ENCODE measurements around the gene SH3PXD2B.

- no peak for TF ChIP-seq GATA2 (IDR thresholded peaks at IDR 0.05; ENCODE audit: low read depth, low read length)
- no peak for TF ChIP-seq GATA3 (IDR thresholded peaks at IDR 0.05; ENCODE audit: low read depth, low read length)
These were observed 64.7 kb downstream of the SH3PXD2B start for GRCh38 chr5:172389578-172390112.

All from SH-SY5Y (cell line).